ENCODE data around the gene HHATL.

- TF ChIP-seq CTCF (IDR thresholded peaks at IDR 0.05) (no peak), ZFX (IDR thresholded peaks at IDR 0.05; ENCODE audit: borderline replicate concordance) (no peak)
Observed at GRCh38 chr3:42703695-42704025, 1.1 kb upstream of the HHATL start.
